SK-N-SH treated with all-trans-retinoic acid at 6 μM for 48 hours (cell line): Measurements from ENCODE around the gene PDE8A.

Source experiments
- ATAC-seq: fragments of 200-7000 bp; cut with Tn5 transposase; 3 replicates; pipeline ENCODE4 v1.9.1; 2020; ENCODE audit warnings: mild to moderate bottlenecking, moderate library complexity
- ARNTL ChIP-seq: fragments of 450-650 bp; formaldehyde crosslinking; IDR thresholded peaks from 2 replicates; pipeline ENCODE4 v1.5.0; 2020; ENCODE audit warnings: low read depth, mild to moderate bottlenecking, moderate library complexity, borderline replicate concordance
- BACH2 ChIP-seq: fragments of 250-450 bp; sonication (Bioruptor Pico); IDR thresholded peaks from 2 replicates; pipeline ENCODE4 v1.9.0; 2021; ENCODE audit warnings: mild to moderate bottlenecking, borderline replicate concordance
- CREB5 ChIP-seq: fragments of 250-450 bp; sonication (Bioruptor Pico); IDR thresholded peaks from 2 replicates; pipeline ENCODE4 v1.5.1; 2020; ENCODE audit warnings: low read depth, mild to moderate bottlenecking, moderate library complexity
- CSDC2 ChIP-seq: fragments of 250-450 bp; sonication (Bioruptor Pico); IDR thresholded peaks from 2 replicates; pipeline ENCODE4 v1.5.0; 2020; ENCODE audit warnings: mild to moderate bottlenecking, moderate library complexity
- CSRNP3 ChIP-seq: fragments of 250-450 bp; sonication (Bioruptor Pico); IDR thresholded peaks from 2 replicates; pipeline ENCODE4 v1.5.1; 2021; ENCODE audit warnings: mild to moderate bottlenecking, moderate library complexity
- ESRRG ChIP-seq: fragments of 250-450 bp; sonication (Bioruptor Pico); IDR thresholded peaks from 2 replicates; pipeline ENCODE4 v1.6.1; 2021; ENCODE audit warnings: mild to moderate bottlenecking
- GLIS3 ChIP-seq: fragments of 250-450 bp; sonication (Bioruptor Pico); IDR thresholded peaks from 2 replicates; pipeline ENCODE4 v1.5.0; 2020; ENCODE audit warnings: mild to moderate bottlenecking, moderate library complexity
- OSR1 ChIP-seq: fragments of 250-450 bp; sonication (Bioruptor Pico); IDR thresholded peaks from 2 replicates; pipeline ENCODE4 v1.8.0; 2022; ENCODE audit warnings: moderate library complexity, mild to moderate bottlenecking, inconsistent platforms
- PATZ1 ChIP-seq: fragments of 250-450 bp; sonication (Bioruptor Pico); IDR thresholded peaks from 2 replicates; pipeline ENCODE4 v1.8.0; 2020; ENCODE audit warnings: mild to moderate bottlenecking, moderate library complexity, borderline replicate concordance
- POU6F1 ChIP-seq: fragments of 250-450 bp; sonication (Bioruptor Pico); IDR thresholded peaks from 2 replicates; pipeline ENCODE4 v1.8.0; 2021; ENCODE audit warnings: low read depth, mild to moderate bottlenecking, moderate library complexity, borderline replicate concordance
- PPARA ChIP-seq: fragments of 250-450 bp; sonication (Bioruptor Pico); IDR thresholded peaks from 2 replicates; pipeline ENCODE4 v1.5.0; 2020; ENCODE audit warnings: mild to moderate bottlenecking, borderline replicate concordance
- RARB ChIP-seq: fragments of 250-450 bp; sonication (Bioruptor Pico); IDR thresholded peaks from 2 replicates; pipeline ENCODE4 v1.8.0; 2021; ENCODE audit warnings: mild to moderate bottlenecking, moderate library complexity
- SNAI2 ChIP-seq: fragments of 250-450 bp; sonication (Bioruptor Pico); IDR thresholded peaks from 2 replicates; pipeline ENCODE4 v1.5.0; 2020; ENCODE audit warnings: mild to moderate bottlenecking, moderate library complexity
- TCF4 ChIP-seq: fragments of 250-450 bp; sonication (Bioruptor Pico); IDR thresholded peaks from 2 replicates; pipeline ENCODE4 v1.8.0; 2021; ENCODE audit warnings: mild to moderate bottlenecking, moderate library complexity, borderline replicate concordance
- TOX ChIP-seq: fragments of 250-450 bp; sonication (Bioruptor Pico); IDR thresholded peaks from 2 replicates; pipeline ENCODE4 v1.8.0; 2021; ENCODE audit warnings: mild to moderate bottlenecking, moderate library complexity, borderline replicate concordance
- TSHZ2 ChIP-seq: fragments of 250-450 bp; sonication (Bioruptor Pico); IDR thresholded peaks from 2 replicates; pipeline ENCODE4 v1.5.0; 2020; ENCODE audit warnings: mild to moderate bottlenecking, moderate library complexity
- ZC3H10 ChIP-seq: fragments of 250-450 bp; sonication (Bioruptor Pico); IDR thresholded peaks from 2 replicates; pipeline ENCODE4 v1.5.1; 2021; ENCODE audit warnings: mild to moderate bottlenecking, moderate library complexity
- ZFP3 ChIP-seq: fragments of 250-450 bp; sonication (Bioruptor Pico); IDR thresholded peaks from 2 replicates; pipeline ENCODE4 v1.5.0; 2020; ENCODE audit warnings: mild to moderate bottlenecking, moderate library complexity
- ZFP30 ChIP-seq: fragments of 450-650 bp; formaldehyde crosslinking; IDR thresholded peaks from 2 replicates; pipeline ENCODE4 v1.5.0; 2022; ENCODE audit warnings: mild to moderate bottlenecking, moderate library complexity
- ZNF565 ChIP-seq: fragments of 450-650 bp; formaldehyde crosslinking; conservative IDR thresholded peaks from 2 replicates; pipeline ENCODE4 v1.5.0; 2020; ENCODE audit warnings: low read depth, mild to moderate bottlenecking, moderate library complexity
- ZNF70 ChIP-seq: fragments of 450-650 bp; formaldehyde crosslinking; IDR thresholded peaks from 2 replicates; pipeline ENCODE4 v1.5.0; 2020; ENCODE audit warnings: mild to moderate bottlenecking, moderate library complexity
- ZNF8 ChIP-seq: fragments of 450-650 bp; formaldehyde crosslinking; IDR thresholded peaks from 2 replicates; pipeline ENCODE4 v1.5.0; 2020; ENCODE audit warnings: mild to moderate bottlenecking, moderate library complexity

PDE8A gene

GRCh38 chr15:85097725-85098124 is 116.1 kb downstream of the PDE8A start:
- TF ChIP-seq CSRNP3 (CRISPR knock-in tag) (no peak), ZNF565 (CRISPR knock-in tag) (no peak), CSDC2 (CRISPR knock-in tag) (no peak), SNAI2 (CRISPR knock-in tag) (no peak), ZNF70 (no peak), ZC3H10 (no peak), ZFP3 (no peak), BACH2 (no peak), TOX (CRISPR knock-in tag) (no peak), ESRRG (no peak), RARB (CRISPR knock-in tag) (no peak), ZNF8 (CRISPR knock-in tag) (no peak)
- TF ChIP-seq, all 23 proteins: peak for 0
- ATAC-seq: no peak

- ATAC-seq: no peak
- TF ChIP-seq OSR1 (no peak), CSDC2 (CRISPR knock-in tag) (no peak), BACH2 (no peak), TOX (CRISPR knock-in tag) (no peak), CREB5 (CRISPR knock-in tag) (no peak), ZNF565 (CRISPR knock-in tag) (no peak), CSRNP3 (CRISPR knock-in tag) (no peak), PATZ1 (CRISPR knock-in tag) (no peak), ZNF8 (CRISPR knock-in tag) (no peak)
These were observed 117.6 kb downstream of the PDE8A start for GRCh38 chr15:85099195-85099803.

- TF ChIP-seq GLIS3 (CRISPR knock-in tag): no peak
- no peak for ATAC-seq
These were observed 118.7 kb downstream of the PDE8A start for GRCh38 chr15:85100186-85100937.

- TF ChIP-seq CSRNP3 (CRISPR knock-in tag) (no peak), ARNTL (CRISPR knock-in tag) (no peak), GLIS3 (CRISPR knock-in tag) (no peak), ZNF70 (no peak), ZNF8 (CRISPR knock-in tag) (no peak), RARB (CRISPR knock-in tag) (no peak), BACH2 (no peak), ESRRG (no peak), TSHZ2 (CRISPR knock-in tag) (no peak), ZC3H10 (no peak), PPARA (CRISPR knock-in tag) (no peak), POU6F1 (CRISPR knock-in tag) (no peak), SNAI2 (CRISPR knock-in tag) (no peak), ZFP30 (CRISPR knock-in tag) (no peak), CSDC2 (CRISPR knock-in tag) (no peak), TCF4 (CRISPR knock-in tag) (no peak), ZFP3 (no peak)
- ATAC-seq: no peak
These were observed 122.9 kb downstream of the PDE8A start for GRCh38 chr15:85104584-85104983.
